Activated T-cell treated with anti-CD3 and anti-CD28 coated beads for 1 hour (primary cell): Measurements from ENCODE around the gene SRSF4.
"Not testable (repeated sequence)": the region's sequence is repeated elsewhere in the genome, so short reads cannot be mapped to it uniquely, and the experiment has no call there.

Experiments
- DNase-seq: peaks from one replicate; pipeline ENCODE4 v3.0.0-alpha.2; 2020; ENCODE audit warnings: low read depth

The SRSF4 gene

DNA sequence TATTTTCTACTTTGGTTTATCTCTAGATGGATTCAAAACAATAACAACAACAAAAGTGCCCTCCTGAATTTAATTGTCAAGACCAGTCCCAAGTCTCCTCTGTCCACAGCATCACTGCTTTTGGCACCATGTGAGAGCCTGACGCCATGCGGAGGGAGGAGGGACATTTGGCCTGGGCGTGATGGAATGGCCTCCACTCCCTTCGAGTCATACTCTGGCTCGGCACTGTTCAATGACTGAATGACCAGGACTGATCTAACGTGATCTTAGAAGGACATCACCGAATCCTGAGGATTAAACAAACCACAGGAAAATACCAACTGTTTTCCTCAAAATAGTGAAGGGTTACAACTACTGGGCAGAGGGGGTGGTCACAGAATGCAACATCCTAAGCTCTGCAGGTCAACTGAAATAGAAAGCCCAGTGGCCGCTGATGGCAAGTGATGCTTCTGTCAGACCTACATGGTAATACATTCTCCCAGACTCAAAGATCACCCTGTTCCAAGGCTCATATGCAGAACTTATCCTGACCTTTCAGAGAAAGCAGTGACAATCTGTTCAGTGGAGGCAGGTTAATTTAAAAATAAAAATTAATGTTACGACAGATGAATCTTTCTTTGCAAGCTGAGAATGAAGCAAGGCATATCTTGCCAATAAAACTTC is 19.1 kb downstream of the SRSF4 start:
- no peak for DNase-seq

DNA sequence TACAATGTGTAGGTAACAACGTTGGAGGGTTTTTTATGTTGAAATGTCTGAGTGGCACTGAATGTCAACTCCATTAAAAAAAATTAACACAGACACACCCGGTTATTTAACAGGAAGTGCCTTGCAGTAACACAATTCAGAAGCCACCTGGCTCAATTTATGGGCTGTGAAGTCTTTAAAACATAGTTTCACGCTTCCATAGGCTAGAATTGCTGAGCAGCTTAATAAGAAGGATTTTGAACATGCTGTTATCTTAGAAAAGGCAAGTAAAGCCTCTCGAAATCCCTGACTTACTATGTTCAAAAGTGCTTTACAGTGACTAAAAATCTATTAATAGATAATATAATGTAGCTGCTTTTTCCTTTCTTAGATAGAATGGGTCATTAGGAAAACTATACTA is 19.7 kb downstream of the SRSF4 start:
- DNase-seq: no peak

DNA sequence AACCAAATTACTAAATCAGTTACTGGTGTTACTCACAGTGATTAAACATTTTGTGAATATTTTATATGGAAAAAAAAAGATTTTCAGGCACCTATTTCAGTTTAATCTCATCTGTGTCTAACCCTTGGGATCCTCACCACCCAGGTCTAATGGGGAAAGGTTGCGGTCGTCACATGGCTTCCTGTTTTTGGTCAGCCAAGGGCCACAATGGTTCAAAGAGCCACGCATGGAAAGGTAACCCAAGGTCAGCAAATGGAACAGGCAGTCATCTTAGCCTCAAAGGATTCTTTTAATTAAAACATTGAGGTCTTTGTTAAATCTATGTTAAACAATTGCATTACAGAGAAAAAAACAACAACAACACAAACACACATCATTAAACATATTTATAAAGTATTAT is 21.9 kb downstream of the SRSF4 start:
- DNase-seq: no peak

DNA sequence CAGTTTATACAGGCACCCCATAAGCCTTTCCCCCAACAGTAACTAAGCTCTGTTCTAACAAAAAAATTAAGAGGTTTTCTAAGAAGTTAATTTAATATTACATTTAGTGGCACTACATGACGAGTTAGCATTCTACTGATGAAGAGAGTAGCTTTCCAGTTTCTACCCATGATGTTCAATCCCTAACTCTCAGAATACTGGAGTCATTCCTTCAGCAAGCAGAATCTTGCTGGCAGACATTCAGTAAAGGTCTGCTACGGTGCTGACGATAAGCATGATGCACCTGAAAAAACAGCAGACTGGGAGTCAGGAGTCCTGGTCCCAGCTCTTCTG is 24.5 kb downstream of the SRSF4 start:
- DNase-seq: no peak

DNA sequence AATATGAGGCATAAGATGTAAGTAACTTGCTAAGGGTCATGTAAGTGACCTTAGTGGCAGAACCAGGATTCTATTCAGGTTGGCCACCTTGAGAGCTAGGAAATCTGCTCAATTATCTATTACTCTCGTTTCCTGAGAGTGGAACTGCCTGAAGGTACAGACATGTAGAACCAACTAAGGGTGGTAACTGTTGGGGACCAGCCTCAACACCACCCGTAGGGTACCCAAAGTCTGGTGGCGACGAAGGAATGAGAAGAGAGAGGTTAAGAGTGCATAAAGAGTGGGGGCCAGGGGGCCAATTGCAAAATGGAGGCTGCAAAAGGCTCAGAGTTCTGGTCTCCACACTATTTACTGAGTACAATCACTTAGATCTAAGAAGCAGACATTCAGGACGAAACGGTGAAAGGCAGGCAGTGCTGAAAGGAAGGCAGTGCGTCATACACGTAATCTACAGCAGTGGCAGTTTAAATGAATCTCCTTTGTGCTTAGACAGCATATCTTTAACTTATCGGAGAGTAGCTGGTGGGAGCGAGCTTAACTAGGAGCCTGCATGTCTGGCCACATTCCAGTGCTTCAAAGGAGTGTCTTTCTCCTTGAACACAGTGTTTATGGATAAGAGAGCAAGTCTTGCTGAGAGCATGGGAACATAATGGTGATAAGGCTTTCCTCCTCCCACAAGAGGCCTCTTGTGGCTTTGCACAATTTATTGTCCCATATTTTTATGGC is 25.0 kb downstream of the SRSF4 start:
- no peak for DNase-seq

DNA sequence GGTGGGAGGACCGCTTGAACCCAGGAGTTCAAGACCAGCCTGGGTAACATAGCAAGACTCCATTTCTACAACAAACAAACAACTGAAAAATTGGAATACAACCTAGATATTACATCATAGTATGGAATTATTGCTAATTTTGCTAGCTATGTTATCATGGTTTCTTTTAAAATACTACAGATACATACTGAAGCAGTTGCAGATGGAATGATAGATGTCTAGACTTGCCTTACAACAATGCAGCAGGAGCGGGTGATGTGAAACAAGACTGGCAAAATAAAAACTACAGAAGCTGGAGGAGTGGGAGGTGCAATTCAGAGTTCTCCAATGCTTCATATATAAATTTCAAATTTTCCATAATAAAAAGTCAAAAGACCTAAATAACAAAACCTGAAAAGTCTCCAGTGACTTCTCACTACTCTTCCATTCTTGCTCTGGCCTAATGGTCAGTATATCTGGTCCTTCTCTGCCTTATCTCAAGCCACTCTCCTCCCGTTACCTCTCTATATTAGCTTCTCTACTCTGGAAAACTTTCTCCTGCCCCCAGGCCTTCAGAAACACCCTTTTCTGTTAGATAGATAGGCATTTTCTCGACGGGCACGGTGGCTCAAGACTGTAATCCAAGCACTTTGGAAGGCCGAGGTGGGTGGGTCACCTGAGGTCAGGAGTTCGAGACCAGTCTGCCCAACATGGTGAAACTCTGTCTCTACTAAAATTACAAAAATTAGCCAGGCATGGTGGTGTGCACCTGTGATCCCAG is 29.5 kb downstream of the SRSF4 start:
- DNase-seq: no peak

DNA sequence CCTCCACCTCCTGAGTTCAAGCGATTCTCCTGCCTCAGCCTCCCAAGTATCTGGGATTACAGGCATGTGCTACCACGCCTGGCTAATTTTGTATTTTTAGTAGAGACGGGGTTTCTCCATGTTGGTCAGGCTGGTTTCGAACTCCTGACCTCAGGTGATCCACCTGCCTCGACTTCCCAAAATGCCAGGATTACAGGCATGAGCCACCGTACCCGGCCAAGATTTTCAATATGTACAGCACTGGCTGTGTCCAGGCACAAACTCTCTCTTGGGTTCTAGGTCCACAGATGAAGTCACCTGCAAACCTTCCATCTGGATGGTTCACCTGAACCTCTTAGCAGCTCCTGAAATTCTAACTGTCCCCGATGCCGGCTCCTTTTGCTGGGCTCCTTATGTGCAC is 31.4 kb downstream of the SRSF4 start:
- not testable (repeated sequence) for DNase-seq

DNA sequence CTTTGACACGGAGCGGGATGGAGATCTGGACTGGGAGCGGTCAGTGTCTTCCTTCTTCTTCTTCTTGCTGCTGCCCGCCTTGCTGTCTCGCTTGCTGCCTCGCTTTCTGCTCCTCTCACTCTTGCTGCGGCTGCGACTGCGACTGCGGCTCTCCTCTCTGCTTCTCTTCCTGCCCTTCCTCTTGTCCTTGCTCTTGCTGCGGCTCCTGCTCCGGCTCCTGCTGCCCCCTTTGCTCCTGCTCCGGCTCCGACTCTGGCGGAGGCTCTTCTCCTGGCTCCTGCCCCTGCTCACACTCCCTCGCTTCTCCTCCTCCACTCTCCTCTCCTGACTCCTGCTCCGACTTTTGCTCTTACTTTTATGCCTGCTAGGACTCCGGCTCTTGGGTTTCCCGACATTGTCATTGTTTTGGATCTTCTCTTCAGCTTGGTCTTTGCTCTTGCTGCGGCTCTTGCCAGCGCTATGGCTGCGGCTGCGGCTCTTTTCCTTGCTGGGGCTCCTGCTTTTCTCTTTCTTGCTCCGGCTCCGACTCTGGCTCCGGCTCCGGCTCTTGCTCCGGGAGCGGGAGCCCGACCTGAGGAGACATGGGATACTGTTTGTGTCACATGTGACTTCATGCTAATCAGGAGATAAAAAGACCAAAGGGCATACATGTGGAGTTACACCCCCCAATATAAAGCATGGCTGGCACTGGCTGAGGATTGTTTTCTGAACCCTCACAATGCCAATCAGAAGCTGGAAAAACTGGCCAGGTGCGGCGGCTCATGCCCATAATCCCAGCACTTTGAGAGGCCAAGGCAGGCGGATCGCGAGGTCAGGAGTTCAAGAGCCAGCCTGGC is 32.8 kb downstream of the SRSF4 start:
- no peak for DNase-seq

DNA sequence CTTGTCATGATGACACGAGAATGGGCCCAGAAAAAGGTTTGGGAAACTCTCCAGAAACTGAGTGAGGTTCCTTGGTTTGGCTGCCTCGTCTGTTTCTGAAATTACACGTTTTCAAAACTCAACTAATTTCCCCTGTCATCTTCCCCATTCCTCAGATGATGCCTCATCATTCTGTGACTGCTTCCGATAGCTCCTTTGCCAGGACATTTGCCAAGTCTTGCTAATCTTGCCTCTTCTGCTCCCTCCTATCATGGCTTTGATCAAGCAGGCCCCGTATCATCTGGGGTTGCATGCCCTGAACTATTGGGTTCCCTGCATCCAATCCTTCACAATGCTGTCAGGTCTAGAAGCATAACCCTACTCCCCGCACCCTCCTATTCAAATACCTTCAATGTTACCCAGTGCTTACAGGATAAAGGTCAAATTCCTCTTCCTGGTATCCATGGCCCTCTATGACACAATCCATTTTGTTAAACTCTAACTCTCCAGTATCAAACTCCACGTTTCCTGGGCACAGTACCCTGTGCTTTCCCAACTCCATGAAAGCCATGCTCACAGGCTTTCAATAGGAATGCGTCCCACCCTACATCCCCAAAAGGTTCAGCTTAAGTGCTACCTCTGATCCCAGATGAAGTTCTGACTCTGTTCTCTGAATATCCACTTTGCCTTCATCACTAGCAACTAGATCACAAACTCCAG is 35.8 kb downstream of the SRSF4 start:
- no peak for DNase-seq

DNA sequence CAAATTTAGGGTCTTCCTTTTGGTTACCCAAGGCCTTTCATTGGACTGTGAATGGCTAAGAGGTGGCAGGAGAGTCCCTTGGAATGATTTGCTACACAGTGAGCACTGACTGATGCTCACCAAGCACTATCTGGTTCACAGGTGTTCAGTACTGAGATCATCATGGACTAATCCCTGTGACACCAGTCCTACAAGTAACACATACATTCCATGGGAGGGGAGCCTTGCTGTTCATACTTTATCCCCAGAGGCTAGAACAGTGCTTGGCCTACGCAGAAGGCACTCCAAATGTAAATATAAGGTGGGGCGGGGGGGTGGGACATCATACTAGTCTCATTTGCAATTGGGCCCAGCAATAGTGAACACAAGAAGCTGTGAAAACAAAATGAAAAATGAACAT is 37.5 kb downstream of the SRSF4 start:
- no peak for DNase-seq

DNA sequence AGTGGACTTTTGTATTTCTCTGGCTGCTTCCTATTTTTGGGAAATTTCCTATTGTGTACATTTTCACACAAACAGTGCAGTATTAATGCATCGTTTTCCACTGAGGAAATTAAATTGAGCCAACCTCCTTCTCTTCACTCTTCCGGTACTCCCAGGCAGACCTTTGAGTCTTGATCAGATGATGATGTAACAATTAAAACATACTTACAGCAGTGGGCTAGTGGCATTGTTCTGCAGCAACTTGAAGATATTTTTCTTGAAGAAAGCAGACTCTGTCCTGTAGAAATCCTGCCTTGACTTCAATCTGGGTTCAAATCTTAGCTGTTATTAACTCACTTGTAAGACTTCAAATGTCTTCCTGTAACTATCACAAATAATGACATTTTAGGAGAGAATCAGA is 39.0 kb downstream of the SRSF4 start:
- no peak for DNase-seq

DNA sequence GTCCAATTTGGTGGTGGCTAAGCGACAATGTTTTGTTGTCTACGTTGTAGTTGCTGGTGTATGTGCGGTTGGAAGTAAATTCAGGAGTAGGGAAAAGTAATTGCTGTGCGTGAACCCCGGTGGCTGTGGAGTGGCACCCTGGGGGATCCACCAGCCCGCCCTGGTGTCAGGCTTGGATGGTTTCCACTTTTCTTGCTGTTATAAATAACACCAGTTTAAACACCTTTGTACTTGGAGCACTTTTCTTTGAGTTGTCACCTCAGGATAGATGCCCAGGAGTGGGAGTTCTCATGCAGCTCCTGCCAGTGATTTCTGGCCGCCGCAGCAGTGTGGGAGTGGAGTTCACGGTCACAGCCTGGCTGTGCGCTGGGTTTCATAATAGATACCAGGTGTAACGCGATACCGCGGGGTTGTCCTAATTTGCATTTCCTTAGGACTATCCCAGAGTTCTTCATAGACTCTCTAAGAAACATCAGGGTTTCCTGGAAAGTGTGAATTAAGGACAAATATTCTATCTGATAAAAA is 45.2 kb downstream of the SRSF4 start:
- DNase-seq: no peak

DNA sequence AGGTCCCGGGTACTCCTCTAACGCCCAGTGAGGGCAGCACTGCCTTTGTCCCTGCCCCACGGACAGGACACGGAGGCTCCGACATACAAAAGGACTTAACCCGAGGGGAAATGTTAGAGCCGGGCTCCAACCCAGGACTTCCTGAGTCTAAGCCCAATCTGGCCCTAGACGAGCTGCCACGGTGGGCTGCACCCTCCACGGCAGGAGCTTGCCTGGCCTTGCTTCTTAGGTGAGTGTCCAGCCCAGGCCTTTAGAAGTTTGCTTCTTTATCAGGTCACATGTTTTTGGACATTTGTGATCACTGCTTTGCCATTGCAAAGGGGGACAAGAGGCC is 47.0 kb downstream of the SRSF4 start:
- DNase-seq: no peak

DNA sequence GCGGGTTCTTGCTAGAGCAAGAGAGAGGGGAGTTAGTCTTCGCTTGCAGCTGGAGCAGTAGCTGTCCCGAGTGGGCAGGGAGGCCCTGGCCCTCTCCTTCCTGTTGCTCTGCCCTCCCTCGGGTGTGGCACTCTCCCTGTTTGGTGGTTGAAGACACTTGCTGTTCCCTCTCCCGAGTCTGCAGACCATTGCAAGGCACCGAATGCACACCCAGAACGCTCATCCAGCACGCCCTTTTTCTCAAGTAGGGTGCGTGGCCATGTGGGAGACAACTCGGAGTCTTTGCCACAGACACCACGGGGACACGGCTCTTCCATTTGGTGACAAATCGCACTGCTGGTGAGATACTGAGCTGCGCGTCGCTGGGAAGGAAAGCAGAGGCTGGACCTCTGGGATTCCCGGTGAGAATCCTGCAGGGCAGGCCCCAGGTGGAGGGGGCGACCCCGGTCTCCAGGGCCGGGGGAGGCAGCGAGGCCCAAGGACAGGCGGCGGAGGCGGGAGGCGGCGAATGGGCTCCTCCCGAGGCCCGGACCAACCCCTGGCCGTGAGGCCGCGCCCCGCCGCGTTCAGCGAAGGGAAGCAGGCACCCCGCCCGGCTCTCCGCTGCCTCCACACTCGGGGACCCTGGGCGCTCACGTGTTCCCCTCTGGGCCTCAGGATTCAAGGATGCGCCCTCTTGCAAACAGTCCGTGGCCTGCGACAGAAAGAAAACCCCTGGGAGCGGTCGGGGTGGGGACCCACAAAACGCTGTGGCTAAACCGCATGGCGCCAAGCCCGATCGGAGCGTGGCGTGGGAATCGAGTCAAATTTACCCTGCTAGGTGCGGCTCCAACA is 47.6 kb downstream of the SRSF4 start:
- no peak for DNase-seq

DNA sequence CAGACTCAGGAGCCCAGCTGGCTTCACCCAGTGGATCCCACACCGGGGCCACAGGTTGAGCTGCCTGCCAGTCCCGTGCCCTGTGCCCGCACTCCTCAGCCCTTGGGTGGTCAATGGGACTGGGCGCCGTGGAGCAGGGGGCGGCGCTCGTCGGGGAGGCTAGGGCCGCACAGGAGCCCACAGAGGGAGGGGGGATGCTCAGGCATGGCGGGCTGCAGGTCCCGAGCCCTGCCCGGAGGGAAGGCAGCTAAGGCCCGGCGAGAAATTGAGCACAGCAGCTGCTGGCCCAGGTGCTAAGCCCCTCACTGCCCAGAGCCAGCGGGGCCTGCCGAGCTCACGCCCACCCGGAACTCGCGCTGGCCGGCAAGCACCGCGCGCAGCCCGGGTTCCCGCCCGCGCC is 50.6 kb downstream of the SRSF4 start:
- DNase-seq: not testable (repeated sequence)

DNA sequence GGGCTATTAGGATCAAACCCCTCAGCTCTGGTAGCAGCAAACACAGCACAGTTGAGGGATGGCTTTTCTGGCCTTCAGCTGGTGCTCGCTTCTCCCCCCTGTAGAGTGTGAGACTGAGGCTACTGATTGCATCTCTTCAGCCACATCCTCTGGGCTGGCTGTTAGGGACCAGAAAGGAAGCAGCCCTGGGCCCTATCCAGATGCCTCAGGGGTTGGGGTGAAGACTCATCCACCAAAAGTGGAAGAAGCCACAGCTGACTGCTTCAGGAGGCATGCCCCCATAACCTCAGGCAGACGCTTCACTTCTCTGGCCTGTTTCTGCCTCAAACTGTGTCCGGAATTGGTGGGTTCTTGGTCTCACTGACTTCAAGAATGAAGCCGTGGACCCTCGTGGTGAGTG is 51.8 kb downstream of the SRSF4 start:
- DNase-seq: no peak

DNA sequence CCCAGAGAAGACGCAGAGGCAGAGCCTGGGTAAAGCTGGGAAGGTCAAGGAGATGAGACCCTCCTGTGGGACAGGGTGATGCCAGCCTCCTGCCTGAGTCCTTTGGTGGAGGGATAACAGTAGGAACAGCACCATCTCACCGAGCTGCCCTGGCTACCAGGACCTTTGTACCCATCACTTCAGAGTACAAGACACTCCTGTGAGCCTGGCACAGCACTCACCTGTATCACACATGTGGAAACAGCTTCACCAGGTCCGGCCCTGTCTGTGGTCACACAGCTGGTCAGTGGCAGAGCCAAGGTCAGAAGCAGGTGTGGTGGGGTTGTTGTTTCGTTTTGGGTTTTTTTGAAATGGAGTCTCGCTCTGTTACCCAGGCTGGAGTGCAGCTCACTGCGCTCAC is 53.0 kb downstream of the SRSF4 start:
- no peak for DNase-seq

DNA sequence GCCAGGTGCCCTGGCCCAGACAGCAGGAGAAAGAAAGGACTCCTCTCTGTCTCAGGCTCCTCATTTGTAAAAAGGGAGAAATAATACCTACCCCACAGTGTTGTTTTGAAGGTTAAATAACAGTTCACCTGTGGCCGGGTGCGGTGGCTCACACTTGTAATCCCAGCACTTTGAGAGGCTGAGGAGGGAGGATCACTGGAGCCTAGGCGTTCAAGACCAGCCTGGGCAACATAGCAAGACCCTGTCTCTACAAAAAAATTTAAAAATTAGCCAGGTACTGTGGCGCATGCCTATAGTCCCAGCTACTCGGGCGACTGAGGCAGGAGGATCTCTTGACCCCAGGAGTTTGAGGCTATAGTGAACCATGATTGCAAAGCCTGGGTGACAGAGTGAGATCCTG is 55.5 kb downstream of the SRSF4 start:
- DNase-seq: no peak

DNA sequence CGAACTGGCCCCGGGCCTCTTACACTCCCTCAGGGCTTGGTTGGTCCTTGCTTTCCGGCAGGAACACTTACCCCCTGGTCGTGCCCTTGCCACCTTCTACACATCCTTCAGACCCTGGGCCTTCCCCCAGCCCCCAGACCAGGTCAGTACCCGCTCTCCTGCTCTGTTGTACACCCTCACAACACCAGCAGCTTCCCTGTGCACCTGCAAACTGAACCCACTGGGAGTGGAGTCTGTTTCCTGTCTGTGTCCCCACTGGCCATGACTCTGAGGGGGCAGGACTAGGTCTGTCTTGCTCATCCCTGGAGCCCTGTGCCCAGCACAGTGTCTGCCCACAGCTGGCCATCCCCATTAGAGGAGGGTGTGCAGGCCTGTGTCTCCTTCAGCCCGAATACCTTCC is 55.9 kb downstream of the SRSF4 start:
- DNase-seq: no peak

DNA sequence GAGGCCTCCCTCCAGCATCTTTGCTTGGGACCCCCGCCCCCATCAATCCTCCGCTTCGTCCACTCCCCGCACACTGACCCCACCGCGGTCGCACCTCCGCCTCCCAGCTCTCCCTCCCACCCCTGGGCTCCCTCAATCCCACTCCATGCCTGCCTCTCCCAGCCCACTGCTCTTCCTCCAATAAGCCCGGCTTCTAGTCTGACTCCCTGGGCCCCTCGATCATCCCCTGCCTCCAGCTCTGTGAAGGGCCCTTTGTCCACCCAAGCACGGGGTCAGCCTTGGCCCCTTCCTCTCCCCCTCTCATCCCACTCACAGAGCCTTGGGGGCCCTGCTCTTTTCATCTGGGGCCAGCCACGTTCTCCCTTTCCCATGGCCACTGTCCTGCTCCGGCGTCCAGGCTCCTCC is 56.5 kb downstream of the SRSF4 start:
- no peak for DNase-seq
